22Rv1 (cell line): ENCODE results near the gene IGSF21.

Source experiments
- ZFX ChIP-seq: fragments of 450-650 bp; IDR thresholded peaks from 2 replicates; pipeline ENCODE4 v1.6.1; 2017; ENCODE audit warnings: antibody characterized with exemption, borderline replicate concordance
- TF ChIP-seq, protein P1 (sequence below): fragments of 450-650 bp; IDR thresholded peaks from 2 replicates; pipeline ENCODE4 v1.5.1; 2017; ENCODE audit warnings: mild to moderate bottlenecking

DNA sequence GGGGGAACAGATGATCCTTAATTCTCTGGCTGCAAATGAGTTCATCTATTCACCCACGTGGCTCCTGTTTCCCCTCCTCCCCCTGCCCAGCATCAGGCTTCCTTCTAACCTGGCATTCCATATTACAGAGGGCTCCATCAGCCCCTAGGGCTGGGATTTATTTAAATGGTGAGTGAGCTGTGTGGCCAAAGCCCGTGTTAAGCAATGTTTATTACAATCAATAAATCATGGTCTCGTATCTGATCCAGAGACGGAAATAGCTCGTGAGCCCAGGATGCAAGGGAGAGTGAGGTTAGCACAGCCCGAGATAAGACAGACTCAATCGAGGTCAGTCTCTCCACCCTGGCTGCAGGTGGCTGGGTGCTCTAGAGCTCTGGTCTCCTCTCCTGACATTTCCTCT lies 43.1 kb upstream of the IGSF21 start:
- TF ChIP-seq, protein P1, sequence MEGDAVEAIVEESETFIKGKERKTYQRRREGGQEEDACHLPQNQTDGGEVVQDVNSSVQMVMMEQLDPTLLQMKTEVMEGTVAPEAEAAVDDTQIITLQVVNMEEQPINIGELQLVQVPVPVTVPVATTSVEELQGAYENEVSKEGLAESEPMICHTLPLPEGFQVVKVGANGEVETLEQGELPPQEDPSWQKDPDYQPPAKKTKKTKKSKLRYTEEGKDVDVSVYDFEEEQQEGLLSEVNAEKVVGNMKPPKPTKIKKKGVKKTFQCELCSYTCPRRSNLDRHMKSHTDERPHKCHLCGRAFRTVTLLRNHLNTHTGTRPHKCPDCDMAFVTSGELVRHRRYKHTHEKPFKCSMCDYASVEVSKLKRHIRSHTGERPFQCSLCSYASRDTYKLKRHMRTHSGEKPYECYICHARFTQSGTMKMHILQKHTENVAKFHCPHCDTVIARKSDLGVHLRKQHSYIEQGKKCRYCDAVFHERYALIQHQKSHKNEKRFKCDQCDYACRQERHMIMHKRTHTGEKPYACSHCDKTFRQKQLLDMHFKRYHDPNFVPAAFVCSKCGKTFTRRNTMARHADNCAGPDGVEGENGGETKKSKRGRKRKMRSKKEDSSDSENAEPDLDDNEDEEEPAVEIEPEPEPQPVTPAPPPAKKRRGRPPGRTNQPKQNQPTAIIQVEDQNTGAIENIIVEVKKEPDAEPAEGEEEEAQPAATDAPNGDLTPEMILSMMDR, result no peak
- TF ChIP-seq ZFX, result no peak
